SK-N-SH (cell line): ENCODE measurements around the gene EVI5. TPM values are rescaled to one million over a fixed set of nuclear protein-coding genes. Genes with fewer than 3 reads are reported as not detected.
A peak's percentile ranks its signal among the peaks of the same experiment; 100 is the strongest.

Experiments
- CTCF ChIA-PET: fragments of 300-600, 350-600 bp; formaldehyde crosslinking; extraction: SDS; loops from one replicate; lab custom pipeline; 2021; lab: Yijun Ruan, JAX
- POLR2A ChIA-PET: fragments of 350-600 bp; sonication (Branson Sonifier 250); formaldehyde crosslinking; extraction: SDS; loops from one replicate; lab custom pipeline; 2020; ENCODE audit warnings: antibody characterized with exemption, inconsistent platforms; lab: Yijun Ruan, JAX
- DNase-seq: peaks from one replicate; pipeline ENCODE4 v3.0.0; 2012
- H2AFZ ChIP-seq: fragments of 200-600 bp; sonication (generic); 2 replicates; pipeline ENCODE4 v1.8.1; 2016; ENCODE audit warnings: antibody characterized with exemption, mild to moderate bottlenecking, low read depth
- H3F3A ChIP-seq: fragments of 200-600 bp; sonication (generic); replicated peaks from 2 replicates; pipeline ENCODE3; 2016; ENCODE audit warnings: antibody characterized with exemption, mild to moderate bottlenecking; ENCODE audit not compliant: insufficient read depth
- H3K27ac ChIP-seq, 2 experiments: fragments of 200-500 bp in 1 of 2; fragments of 200-600 bp in 1 of 2; sonication (Bioruptor generic) in 1 of 2; sonication (generic), shearing (Covaris generic) in 1 of 2; 2 replicates each; pipeline versions ENCODE4 v1.5.1 to v1.6.1; 2014 to 2016; ENCODE audit warnings: low read depth in 2 of 2, inconsistent platforms in 1 of 2, low read length in 1 of 2, mild to moderate bottlenecking in 1 of 2, mixed read lengths in 1 of 2
- H3K27me3 ChIP-seq: fragments of 200-600 bp; sonication (generic), shearing (Covaris generic); 2 replicates; pipeline ENCODE4 v1.6.1; 2016; ENCODE audit warnings: mixed run types; ENCODE audit not compliant: insufficient read depth
- H3K36me3 ChIP-seq, 2 experiments: fragments of 200-500 bp in 1 of 2; fragments of 200-600 bp in 1 of 2; sonication (Bioruptor generic) in 1 of 2; sonication (generic) in 1 of 2; replicated peaks in 1 of 2; 2 replicates each; pipeline versions ENCODE3 to v1.5.1; 2014 to 2016; ENCODE audit warnings: low read length in 1 of 2, mild to moderate bottlenecking in 1 of 2; ENCODE audit not compliant: insufficient read depth in 2 of 2, control insufficient read depth in 1 of 2
- H3K4me1 ChIP-seq, 2 experiments: fragments of 200-500 bp in 1 of 2; fragments of 200-600 bp in 1 of 2; sonication (Bioruptor generic) in 1 of 2; sonication (generic), shearing (Covaris generic) in 1 of 2; 2 replicates each; pipeline versions ENCODE4 v1.5.1 to v1.6.1; 2014 to 2016; ENCODE audit warnings: low read depth in 1 of 2, low read length in 1 of 2, mixed run types in 1 of 2; ENCODE audit not compliant: insufficient read depth in 2 of 2, control insufficient read depth in 1 of 2
- H3K4me2 ChIP-seq: fragments of 200-600 bp; sonication (generic), shearing (Covaris generic); 2 replicates; pipeline ENCODE4 v1.6.1; 2017; ENCODE audit warnings: mixed run types
- H3K4me3 ChIP-seq, 2 experiments: fragments of 200-500 bp in 1 of 2; fragments of 200-600 bp in 1 of 2; sonication (Bioruptor generic) in 1 of 2; sonication (generic), shearing (Covaris generic) in 1 of 2; 2 replicates each; pipeline versions ENCODE4 v1.5.1 to v1.8.1; 2014 to 2016; ENCODE audit warnings: low read depth in 2 of 2, inconsistent platforms in 1 of 2, low read length in 1 of 2, mild to moderate bottlenecking in 1 of 2, mixed read lengths in 1 of 2, moderate library complexity in 1 of 2
- H3K79me2 ChIP-seq: fragments of 200-600 bp; sonication (generic); 2 replicates; pipeline ENCODE4 v1.8.1; 2017; ENCODE audit warnings: mild to moderate bottlenecking; ENCODE audit not compliant: insufficient read depth
- H3K9ac ChIP-seq: fragments of 200-600 bp; sonication (generic); 2 replicates; pipeline ENCODE4 v1.6.1; 2017; ENCODE audit warnings: mixed run types
- H3K9me2 ChIP-seq: fragments of 200-600 bp; sonication (generic); 2 replicates; pipeline ENCODE4 v1.6.1; 2017; ENCODE audit warnings: mixed run types
- H3K9me3 ChIP-seq: fragments of 200-600 bp; sonication (generic); 2 replicates; pipeline ENCODE4 v1.6.1; 2017; ENCODE audit warnings: mixed run types, mild to moderate bottlenecking, moderate library complexity
- H4K20me1 ChIP-seq: fragments of 200-600 bp; sonication (generic); 2 replicates; pipeline ENCODE4 v1.6.1; 2017; ENCODE audit warnings: mild to moderate bottlenecking, mixed run types; ENCODE audit not compliant: insufficient read depth
- CHD2 ChIP-seq: fragments of 150-350 bp; IDR thresholded peaks from 2 replicates; pipeline ENCODE4 v1.6.1; 2018; ENCODE audit warnings: low read length; ENCODE audit not compliant: partially characterized antibody
- FOSL2 ChIP-seq: IDR thresholded peaks from 2 replicates; pipeline ENCODE4 v1.4.0; 2012; ENCODE audit warnings: low read depth, mild to moderate bottlenecking, moderate library complexity, borderline replicate concordance
- FOXJ3 ChIP-seq: sonication (generic); formaldehyde crosslinking; IDR thresholded peaks from 2 replicates; pipeline ENCODE4 v1.5.1; 2020; ENCODE audit warnings: mild to moderate bottlenecking, missing genetic modification reagents
- GATA2 ChIP-seq: sonication (generic); formaldehyde crosslinking; IDR thresholded peaks from 2 replicates; pipeline ENCODE4 v1.5.0; 2020; ENCODE audit warnings: mild to moderate bottlenecking, missing genetic modification reagents
- JUND ChIP-seq: IDR thresholded peaks from 2 replicates; pipeline ENCODE4 v1.4.0; 2012
- MEF2A ChIP-seq: IDR thresholded peaks from 2 replicates; pipeline ENCODE4 v1.4.0; 2012; ENCODE audit warnings: low read depth, borderline replicate concordance
- NFIC ChIP-seq: IDR thresholded peaks from 2 replicates; pipeline ENCODE4 v1.4.0; 2012; ENCODE audit warnings: borderline replicate concordance
- POLR2AphosphoS5 ChIP-seq: IDR thresholded peaks from 2 replicates; pipeline ENCODE4 v1.6.1; 2012; ENCODE audit warnings: low read depth, low read length
- RFX5 ChIP-seq: IDR thresholded peaks from 2 replicates; pipeline ENCODE4 v1.6.1; 2012; ENCODE audit warnings: mild to moderate bottlenecking, improper control_type of control experiment, low read length
- RXRA ChIP-seq: IDR thresholded peaks from 2 replicates; pipeline ENCODE4 v1.4.0; 2012; ENCODE audit warnings: low read depth, mild to moderate bottlenecking, borderline replicate concordance
- SIN3A ChIP-seq: IDR thresholded peaks from 2 replicates; pipeline ENCODE4 v1.6.1; 2012; ENCODE audit warnings: low read depth, mild to moderate bottlenecking, low read length, moderate library complexity, borderline replicate concordance
- TAF1 ChIP-seq: IDR thresholded peaks from 2 replicates; pipeline ENCODE4 v1.6.1; 2012; ENCODE audit warnings: low read depth, mild to moderate bottlenecking, low read length, moderate library complexity, borderline replicate concordance
- TCF12 ChIP-seq: IDR thresholded peaks from 2 replicates; pipeline ENCODE4 v1.4.0; 2012
- WGBS: methylation state at CpG from one replicate; pipeline ENCODE4 v1.1.6; 2017; ENCODE audit warnings: low lambda C conversion rate; 5-methylcytosine and 5-hydroxymethylcytosine counted together
- polyA plus RNA-seq, 3 experiments: library from polyadenylated mRNA; depleted of rRNA; stranded (reverse); fragments of >200 nt; gene quantifications; 2 replicates each; pipeline ENCODE4 v1.2.3, GENCODE V29; 2012
- TF ChIP-seq, protein P1 (sequence below): IDR thresholded peaks from 2 replicates; pipeline ENCODE4 v1.4.0; 2012; ENCODE audit warnings: low read depth, borderline replicate concordance
- TF ChIP-seq, protein P2 (sequence below): fragments of 200-600 bp; sonication (generic); IDR thresholded peaks from 2 replicates; pipeline ENCODE4 v1.6.1; 2017; ENCODE audit warnings: antibody characterized with exemption, mild to moderate bottlenecking, moderate library complexity
- TF ChIP-seq, protein P3 (sequence below): fragments of 150-350 bp; IDR thresholded peaks from 2 replicates; pipeline ENCODE4 v1.6.1; 2017; ENCODE audit warnings: antibody characterized with exemption, low read length, low read depth, borderline replicate concordance
- TF ChIP-seq, protein P4 (sequence below): IDR thresholded peaks from 2 replicates; pipeline ENCODE4 v1.6.1; 2012; ENCODE audit warnings: mild to moderate bottlenecking, low read depth, low read length, moderate library complexity

The EVI5 gene
- polyA plus RNA-seq, 1 of the 3 experiments (the other 2 are of a cell fraction): 5.7 TPM

DNA sequence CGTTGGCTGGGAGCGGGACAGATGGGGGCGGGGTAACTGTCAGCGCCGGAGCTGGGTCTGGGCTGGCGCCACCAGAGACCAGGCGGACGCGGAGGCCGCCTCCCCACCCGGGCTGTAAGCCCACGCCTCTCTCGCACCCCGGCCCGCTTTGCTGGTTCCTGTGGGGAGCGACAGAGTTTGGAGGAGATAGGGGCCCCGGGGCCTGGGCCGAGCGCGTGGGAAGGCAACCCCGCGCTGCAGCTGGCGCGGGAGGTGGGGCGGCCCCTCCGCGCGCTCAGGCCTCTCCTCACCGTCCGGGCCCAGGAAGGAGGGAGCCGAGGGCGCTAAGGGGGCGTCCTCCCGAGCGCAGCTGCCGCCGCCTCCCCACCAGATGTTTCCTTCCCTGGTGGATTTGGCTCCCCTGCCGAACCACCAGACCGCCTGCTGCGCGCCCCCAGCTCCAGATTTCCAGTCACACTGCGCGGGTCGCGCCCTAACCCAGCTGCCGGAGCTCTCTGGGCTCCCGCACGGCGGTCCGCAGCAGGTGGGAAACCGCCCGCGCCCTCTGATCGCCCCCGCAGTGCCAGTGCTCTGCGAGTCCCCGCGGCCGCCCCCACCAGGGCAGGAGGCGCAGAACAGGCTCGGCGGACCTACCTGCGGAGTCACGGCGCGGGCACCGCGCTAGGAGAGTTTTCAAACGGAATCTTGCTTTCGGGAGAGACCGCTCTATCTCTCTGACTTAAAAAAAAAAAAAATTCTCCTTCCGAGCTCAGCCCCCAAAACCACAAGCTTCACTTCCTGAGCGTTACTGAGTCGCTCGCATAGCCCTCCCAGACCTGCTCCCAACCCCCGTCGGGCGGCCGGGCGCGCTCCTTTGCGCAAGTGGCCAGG is 299.3 kb downstream of the EVI5 start (continued):
- TF ChIP-seq, protein P1, sequence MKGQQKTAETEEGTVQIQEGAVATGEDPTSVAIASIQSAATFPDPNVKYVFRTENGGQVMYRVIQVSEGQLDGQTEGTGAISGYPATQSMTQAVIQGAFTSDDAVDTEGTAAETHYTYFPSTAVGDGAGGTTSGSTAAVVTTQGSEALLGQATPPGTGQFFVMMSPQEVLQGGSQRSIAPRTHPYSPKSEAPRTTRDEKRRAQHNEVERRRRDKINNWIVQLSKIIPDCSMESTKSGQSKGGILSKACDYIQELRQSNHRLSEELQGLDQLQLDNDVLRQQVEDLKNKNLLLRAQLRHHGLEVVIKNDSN: no peak
- no peak for TF ChIP-seq GATA2 (CRISPR knock-in tag)
- no peak for TF ChIP-seq POLR2AphosphoS5
- TF ChIP-seq, protein P2, sequence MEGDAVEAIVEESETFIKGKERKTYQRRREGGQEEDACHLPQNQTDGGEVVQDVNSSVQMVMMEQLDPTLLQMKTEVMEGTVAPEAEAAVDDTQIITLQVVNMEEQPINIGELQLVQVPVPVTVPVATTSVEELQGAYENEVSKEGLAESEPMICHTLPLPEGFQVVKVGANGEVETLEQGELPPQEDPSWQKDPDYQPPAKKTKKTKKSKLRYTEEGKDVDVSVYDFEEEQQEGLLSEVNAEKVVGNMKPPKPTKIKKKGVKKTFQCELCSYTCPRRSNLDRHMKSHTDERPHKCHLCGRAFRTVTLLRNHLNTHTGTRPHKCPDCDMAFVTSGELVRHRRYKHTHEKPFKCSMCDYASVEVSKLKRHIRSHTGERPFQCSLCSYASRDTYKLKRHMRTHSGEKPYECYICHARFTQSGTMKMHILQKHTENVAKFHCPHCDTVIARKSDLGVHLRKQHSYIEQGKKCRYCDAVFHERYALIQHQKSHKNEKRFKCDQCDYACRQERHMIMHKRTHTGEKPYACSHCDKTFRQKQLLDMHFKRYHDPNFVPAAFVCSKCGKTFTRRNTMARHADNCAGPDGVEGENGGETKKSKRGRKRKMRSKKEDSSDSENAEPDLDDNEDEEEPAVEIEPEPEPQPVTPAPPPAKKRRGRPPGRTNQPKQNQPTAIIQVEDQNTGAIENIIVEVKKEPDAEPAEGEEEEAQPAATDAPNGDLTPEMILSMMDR: peak; percentile 28

DNA sequence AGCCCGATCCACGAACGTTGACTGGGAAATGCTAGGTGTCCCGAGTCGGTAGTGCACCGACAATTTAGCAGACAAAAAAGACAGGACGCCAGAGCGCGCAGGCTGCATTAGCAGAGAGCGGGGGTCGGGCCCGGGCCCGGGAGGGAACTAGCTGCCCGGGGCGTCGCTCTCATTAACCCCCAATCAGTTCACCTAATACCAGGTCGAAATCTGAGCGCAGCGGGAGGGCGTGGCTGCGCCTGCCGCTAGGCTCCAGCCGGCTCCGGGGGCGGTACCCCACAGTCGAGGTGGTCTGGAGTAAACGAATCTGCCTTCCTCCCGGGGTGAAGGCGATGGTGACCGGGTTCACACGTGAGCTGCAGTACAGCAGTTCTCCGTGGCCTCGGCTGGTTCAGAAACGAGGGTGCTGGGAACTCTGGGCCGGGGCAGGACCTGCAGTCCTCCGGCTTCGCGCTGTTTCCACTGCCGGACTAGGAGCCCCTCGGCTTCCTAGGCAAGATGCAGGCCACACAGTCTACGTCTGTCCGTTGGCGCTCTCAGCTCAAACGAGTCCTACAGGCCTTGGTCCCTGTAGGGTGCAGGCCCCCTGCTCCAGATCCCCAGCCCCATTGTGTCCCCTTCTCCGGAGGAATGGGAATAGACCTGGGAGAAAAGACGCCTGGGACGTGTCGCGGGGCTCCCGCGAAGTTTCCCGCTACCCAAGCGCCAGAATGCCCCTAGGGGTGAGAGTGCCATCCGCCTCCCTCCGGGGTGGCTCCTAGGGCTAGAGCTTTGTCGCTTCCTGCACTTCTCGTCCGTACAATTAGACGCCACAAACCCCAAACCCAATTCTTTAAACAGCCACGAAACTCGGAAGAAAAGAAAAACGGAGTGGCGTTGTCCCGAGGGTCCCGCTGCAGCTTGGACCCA is 300.2 kb downstream of the EVI5 start:
- H3K27me3 ChIP-seq: peaks cover 95% of the 10 kb centered on the region

More for the DNA sequence above, 300.2 kb downstream of the EVI5 start:
- Histone ChIP-seq H3K9me3 (no peaks in the 10 kb centered on the region), H3K4me2 (peak overlapping the region; percentile 69; the same call in 1 of the 2 replicates), H3K9ac (no peak overlapping the region), H4K20me1 (peaks cover 6% of the 10 kb centered on the region; the same call in 1 of the 2 replicates), H3K27ac (no peak overlapping the region), H3K4me1 (peaks cover 0 to 14% of the 10 kb centered on the region in 2 experiments; a peak in 1 of 4 replicates), H3F3A (peaks cover 7% of the 10 kb centered on the region), H3K9me2 (no peaks in the 10 kb centered on the region), H3K79me2 (no peaks in the 10 kb centered on the region), H2AFZ (0 out of 2 replicates have a peak overlapping the region, but pooled peaks have one; percentile 35), H3K4me3 (no peak overlapping the region; a peak in 1 of 4 replicates), H3K36me3 (no peaks in the 10 kb centered on the region)
- WGBS: 8% methylated on average over 44 of the region's 65 CpGs
- CTCF ChIA-PET: interaction anchor here (0.6 to 1.4 kb wide), 3 partner anchors 11 to 193 kb away, joined by 3 to 6 read pairs (median 3); no protein-coding TSS in a partner anchor
- POLR2A ChIA-PET: no interaction called here
- DNase-seq: peak; percentile 51
- no peak for TF ChIP-seq MEF2A
- no peak for TF ChIP-seq RXRA
- TF ChIP-seq, protein P3, sequence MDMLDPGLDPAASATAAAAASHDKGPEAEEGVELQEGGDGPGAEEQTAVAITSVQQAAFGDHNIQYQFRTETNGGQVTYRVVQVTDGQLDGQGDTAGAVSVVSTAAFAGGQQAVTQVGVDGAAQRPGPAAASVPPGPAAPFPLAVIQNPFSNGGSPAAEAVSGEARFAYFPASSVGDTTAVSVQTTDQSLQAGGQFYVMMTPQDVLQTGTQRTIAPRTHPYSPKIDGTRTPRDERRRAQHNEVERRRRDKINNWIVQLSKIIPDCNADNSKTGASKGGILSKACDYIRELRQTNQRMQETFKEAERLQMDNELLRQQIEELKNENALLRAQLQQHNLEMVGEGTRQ: no peak
- TF ChIP-seq, protein P4, sequence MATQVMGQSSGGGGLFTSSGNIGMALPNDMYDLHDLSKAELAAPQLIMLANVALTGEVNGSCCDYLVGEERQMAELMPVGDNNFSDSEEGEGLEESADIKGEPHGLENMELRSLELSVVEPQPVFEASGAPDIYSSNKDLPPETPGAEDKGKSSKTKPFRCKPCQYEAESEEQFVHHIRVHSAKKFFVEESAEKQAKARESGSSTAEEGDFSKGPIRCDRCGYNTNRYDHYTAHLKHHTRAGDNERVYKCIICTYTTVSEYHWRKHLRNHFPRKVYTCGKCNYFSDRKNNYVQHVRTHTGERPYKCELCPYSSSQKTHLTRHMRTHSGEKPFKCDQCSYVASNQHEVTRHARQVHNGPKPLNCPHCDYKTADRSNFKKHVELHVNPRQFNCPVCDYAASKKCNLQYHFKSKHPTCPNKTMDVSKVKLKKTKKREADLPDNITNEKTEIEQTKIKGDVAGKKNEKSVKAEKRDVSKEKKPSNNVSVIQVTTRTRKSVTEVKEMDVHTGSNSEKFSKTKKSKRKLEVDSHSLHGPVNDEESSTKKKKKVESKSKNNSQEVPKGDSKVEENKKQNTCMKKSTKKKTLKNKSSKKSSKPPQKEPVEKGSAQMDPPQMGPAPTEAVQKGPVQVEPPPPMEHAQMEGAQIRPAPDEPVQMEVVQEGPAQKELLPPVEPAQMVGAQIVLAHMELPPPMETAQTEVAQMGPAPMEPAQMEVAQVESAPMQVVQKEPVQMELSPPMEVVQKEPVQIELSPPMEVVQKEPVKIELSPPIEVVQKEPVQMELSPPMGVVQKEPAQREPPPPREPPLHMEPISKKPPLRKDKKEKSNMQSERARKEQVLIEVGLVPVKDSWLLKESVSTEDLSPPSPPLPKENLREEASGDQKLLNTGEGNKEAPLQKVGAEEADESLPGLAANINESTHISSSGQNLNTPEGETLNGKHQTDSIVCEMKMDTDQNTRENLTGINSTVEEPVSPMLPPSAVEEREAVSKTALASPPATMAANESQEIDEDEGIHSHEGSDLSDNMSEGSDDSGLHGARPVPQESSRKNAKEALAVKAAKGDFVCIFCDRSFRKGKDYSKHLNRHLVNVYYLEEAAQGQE: no peak
- TF ChIP-seq FOXJ3 (CRISPR knock-in tag): no peak
- TF ChIP-seq NFIC: no peak
- TF ChIP-seq TAF1: no peak
- TF ChIP-seq FOSL2: no peak
- no peak for TF ChIP-seq RFX5
- no peak for TF ChIP-seq CHD2
- TF ChIP-seq TCF12: no peak
- TF ChIP-seq JUND: no peak
- no peak for TF ChIP-seq SIN3A
